ENCODE measurements around the gene HEATR5A. TPM values are rescaled to one million over a fixed set of nuclear protein-coding genes. Genes with fewer than 3 reads are reported as not detected.
A peak's percentile ranks its signal among the peaks of the same experiment; 100 is the strongest.

HEATR5A gene
- total and polyA plus RNA-seq, 2 of the 13 experiments (the other 11 are each of a cell fraction or from before 2014, with no cell fraction given), result 36.4 to 105 TPM

DNA sequence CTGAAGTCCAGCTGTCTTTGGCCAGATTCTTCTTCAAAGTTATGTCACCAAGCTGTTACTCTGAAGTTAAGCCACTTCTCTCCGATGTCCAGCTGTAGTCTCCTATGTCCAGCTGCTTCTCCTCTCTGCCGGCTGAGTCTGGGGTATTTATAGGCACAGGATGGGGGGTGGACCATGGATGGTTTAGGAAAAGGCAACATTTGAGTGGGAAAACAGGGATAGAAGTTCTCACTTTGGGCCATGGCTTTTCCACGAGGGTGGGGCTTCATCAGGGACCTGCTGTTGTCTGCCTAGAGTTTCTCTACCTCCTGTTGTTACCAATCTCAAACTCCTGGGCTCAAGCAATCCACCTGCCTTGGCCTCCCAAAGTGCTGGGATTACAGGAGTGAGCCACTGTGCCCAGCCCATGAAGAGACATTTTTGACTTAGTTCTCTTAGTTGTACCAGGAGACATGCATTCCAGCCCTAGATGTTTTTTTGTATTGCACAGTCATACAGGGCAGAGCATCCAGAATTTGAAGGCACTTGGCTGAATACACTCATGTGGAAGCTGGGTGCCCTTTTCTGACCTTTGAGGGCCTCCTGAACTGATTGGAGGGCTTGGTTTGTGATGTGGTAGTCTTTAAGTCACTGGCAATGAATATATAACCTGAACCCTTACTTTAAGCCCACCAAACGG, 132.9 kb downstream of the HEATR5A start (continued):
- TF ChIP-seq, protein P1, sequence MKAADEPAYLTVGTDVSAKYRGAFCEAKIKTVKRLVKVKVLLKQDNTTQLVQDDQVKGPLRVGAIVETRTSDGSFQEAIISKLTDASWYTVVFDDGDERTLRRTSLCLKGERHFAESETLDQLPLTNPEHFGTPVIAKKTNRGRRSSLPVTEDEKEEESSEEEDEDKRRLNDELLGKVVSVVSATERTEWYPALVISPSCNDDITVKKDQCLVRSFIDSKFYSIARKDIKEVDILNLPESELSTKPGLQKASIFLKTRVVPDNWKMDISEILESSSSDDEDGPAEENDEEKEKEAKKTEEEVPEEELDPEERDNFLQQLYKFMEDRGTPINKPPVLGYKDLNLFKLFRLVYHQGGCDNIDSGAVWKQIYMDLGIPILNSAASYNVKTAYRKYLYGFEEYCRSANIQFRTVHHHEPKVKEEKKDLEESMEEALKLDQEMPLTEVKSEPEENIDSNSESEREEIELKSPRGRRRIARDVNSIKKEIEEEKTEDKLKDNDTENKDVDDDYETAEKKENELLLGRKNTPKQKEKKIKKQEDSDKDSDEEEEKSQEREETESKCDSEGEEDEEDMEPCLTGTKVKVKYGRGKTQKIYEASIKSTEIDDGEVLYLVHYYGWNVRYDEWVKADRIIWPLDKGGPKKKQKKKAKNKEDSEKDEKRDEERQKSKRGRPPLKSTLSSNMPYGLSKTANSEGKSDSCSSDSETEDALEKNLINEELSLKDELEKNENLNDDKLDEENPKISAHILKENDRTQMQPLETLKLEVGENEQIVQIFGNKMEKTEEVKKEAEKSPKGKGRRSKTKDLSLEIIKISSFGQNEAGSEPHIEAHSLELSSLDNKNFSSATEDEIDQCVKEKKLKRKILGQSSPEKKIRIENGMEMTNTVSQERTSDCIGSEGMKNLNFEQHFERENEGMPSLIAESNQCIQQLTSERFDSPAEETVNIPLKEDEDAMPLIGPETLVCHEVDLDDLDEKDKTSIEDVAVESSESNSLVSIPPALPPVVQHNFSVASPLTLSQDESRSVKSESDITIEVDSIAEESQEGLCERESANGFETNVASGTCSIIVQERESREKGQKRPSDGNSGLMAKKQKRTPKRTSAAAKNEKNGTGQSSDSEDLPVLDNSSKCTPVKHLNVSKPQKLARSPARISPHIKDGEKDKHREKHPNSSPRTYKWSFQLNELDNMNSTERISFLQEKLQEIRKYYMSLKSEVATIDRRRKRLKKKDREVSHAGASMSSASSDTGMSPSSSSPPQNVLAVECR (CRISPR knock-in tag; IDR thresholded peaks at IDR 0.05; ENCODE audit: borderline replicate concordance), result peak; percentile 12; the same call in 1 of the 2 replicates
- TF ChIP-seq, protein P2, sequence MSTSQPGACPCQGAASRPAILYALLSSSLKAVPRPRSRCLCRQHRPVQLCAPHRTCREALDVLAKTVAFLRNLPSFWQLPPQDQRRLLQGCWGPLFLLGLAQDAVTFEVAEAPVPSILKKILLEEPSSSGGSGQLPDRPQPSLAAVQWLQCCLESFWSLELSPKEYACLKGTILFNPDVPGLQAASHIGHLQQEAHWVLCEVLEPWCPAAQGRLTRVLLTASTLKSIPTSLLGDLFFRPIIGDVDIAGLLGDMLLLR (CRISPR knock-in tag; IDR thresholded peaks at IDR 0.05), result 0 out of 2 replicates have a peak, but pooled peaks have one; percentile 53
- TF ChIP-seq ZNF678 (CRISPR knock-in tag; IDR thresholded peaks at IDR 0.05) (no peak), CC2D1A (CRISPR knock-in tag; IDR thresholded peaks at IDR 0.05) (no peak), AKAP8 (CRISPR knock-in tag; IDR thresholded peaks at IDR 0.05) (0 out of 2 replicates have a peak, but pooled peaks have one; percentile 6), ZFY (CRISPR knock-in tag; IDR thresholded peaks at IDR 0.05) (0 out of 2 replicates have a peak, but pooled peaks have one; percentile 2), SRY (CRISPR knock-in tag; IDR thresholded peaks at IDR 0.05) (0 out of 2 replicates have a peak, but pooled peaks have one; percentile 14), TBX2 (CRISPR knock-in tag; IDR thresholded peaks at IDR 0.05; ENCODE audit: borderline replicate concordance) (0 out of 2 replicates have a peak, but pooled peaks have one; percentile 2), ZSCAN20 (CRISPR knock-in tag; IDR thresholded peaks at IDR 0.05; ENCODE audit: borderline replicate concordance) (no peak), SAFB2 (CRISPR knock-in tag; IDR thresholded peaks at IDR 0.05; ENCODE audit: borderline replicate concordance, low read depth) (0 out of 2 replicates have a peak, but pooled peaks have one; percentile 8), ATF7-NPFF (CRISPR knock-in tag; IDR thresholded peaks at IDR 0.05; ENCODE audit: low read depth) (0 out of 2 replicates have a peak, but pooled peaks have one; percentile 23), ZNF256 (CRISPR knock-in tag; conservative IDR thresholded peaks at IDR 0.05) (0 out of 2 replicates have a peak, but pooled peaks have one; percentile 18)
- TF ChIP-seq, protein P3, sequence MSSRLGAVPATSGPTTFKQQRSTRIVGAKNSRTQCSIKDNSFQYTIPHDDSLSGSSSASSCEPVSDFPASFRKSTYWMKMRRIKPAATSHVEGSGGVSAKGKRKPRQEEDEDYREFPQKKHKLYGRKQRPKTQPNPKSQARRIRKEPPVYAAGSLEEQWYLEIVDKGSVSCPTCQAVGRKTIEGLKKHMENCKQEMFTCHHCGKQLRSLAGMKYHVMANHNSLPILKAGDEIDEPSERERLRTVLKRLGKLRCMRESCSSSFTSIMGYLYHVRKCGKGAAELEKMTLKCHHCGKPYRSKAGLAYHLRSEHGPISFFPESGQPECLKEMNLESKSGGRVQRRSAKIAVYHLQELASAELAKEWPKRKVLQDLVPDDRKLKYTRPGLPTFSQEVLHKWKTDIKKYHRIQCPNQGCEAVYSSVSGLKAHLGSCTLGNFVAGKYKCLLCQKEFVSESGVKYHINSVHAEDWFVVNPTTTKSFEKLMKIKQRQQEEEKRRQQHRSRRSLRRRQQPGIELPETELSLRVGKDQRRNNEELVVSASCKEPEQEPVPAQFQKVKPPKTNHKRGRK (CRISPR knock-in tag; IDR thresholded peaks at IDR 0.05), result no peak
